ENCODE results near the gene KRTAP5-5. TPM values are rescaled to one million over a fixed set of nuclear protein-coding genes. Genes with fewer than 3 reads are reported as not detected.

The KRTAP5-5 gene
- total and polyA plus RNA-seq, 10 of the 15 experiments (the other 5 are each of a cell fraction or from before 2014, with no cell fraction given), result not detected

DNA sequence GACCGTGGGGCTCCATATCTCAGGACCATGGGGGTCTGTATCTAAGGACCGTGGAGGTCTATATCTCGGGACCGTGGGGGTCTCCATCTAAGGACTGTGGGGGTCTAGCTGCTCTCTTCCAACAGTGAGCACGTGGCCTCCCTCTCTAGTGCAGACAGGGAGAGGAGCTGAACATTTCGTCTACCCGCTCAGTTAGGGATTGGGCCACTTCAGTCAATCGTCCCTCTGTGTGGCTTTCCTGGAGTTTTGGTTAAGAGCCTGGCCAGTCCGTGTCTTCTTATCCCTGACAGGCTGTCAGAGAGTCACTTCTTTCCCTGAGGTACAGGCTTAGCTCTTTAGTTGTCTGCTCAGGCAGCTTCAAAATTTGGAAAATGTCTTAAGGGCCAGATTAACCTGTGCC is 47.6 kb upstream of the KRTAP5-5 start:
- Histone ChIP-seq H3K4me3 (no peak overlapping the region), H3K79me2 (ENCODE audit: control insufficient read depth, insufficient read depth, low read length) (no peaks in the 10 kb centered on the region), H3K4me2 (ENCODE audit: control insufficient read depth, insufficient read depth) (no peak overlapping the region), H3K27me3 (replicated peaks in 1 of 2; ENCODE audit: control insufficient read depth in 2 of 2, insufficient read depth in 2 of 2, low read length in 1 of 2) (no peaks in the 10 kb centered on the region; a peak in 1 of 4 replicates), H3K27ac (ENCODE audit: control insufficient read depth, insufficient read depth) (no peak overlapping the region), H3K36me3 (ENCODE audit: control insufficient read depth in 2 of 2, insufficient read depth in 2 of 2, low read length in 1 of 2) (no peaks in the 10 kb centered on the region), H2AFZ (ENCODE audit: control insufficient read depth, low read depth, low read length) (no peak overlapping the region), H3K9ac (ENCODE audit: control insufficient read depth, insufficient read depth, low read length) (no peak overlapping the region), H4K20me1 (ENCODE audit: control insufficient read depth, insufficient read depth) (no peaks in the 10 kb centered on the region), H3K4me1 (ENCODE audit: control insufficient read depth, insufficient read depth, low read length) (no peaks in the 10 kb centered on the region), H3K9me3 (replicated peaks; ENCODE audit: control insufficient read depth, insufficient read depth, low read length) (peaks cover 4% of the 10 kb centered on the region; the same call in 1 of the 3 replicates)
- DNase-seq (ENCODE audit: low read depth, low spot score), result no peak
- FAIRE-seq, result no peak
- POLR2A ChIA-PET, result no interaction called here
- BruUV-seq (replicated peaks), result no TSS peak
- CTCF ChIA-PET, result interaction anchor here (0.9 kb wide), 1 partner anchor 11 kb away, joined by 3 read pairs; no protein-coding TSS in a partner anchor
- 30% methylated on average over 9 of the region's 9 CpGs for WGBS (ENCODE audit: insufficient coverage, insufficient replicate concordance, low lambda C conversion rate, missing lambda C conversion rate)
- ATAC-seq, result no peak
- intact Hi-C loops (cut with micrococcal nuclease; ENCODE audit: unreplicated experiment), result no loop called here
- RAD21 ChIA-PET (ENCODE audit: unreplicated experiment), result interaction anchor here (1.5 kb wide), 1 partner anchor 35 kb away, joined by 5 read pairs; no protein-coding TSS in a partner anchor
- SMC1A ChIA-PET (ENCODE audit: uncharacterized antibody, unreplicated experiment), result no interaction called here
- in situ Hi-C loops (cut with MboI), result no loop called here
- TF ChIP-seq ZNF217 (IDR thresholded peaks at IDR 0.05), result no peak
- no peak for TF ChIP-seq BMI1 (IDR thresholded peaks at IDR 0.05; ENCODE audit: borderline replicate concordance)
- no peak for TF ChIP-seq RCOR1 (conservative IDR thresholded peaks at IDR 0.05; ENCODE audit: low read depth, low read length)
- no peak for TF ChIP-seq BRCA1 (IDR thresholded peaks at IDR 0.05; ENCODE audit: low read depth, low read length)
- TF ChIP-seq IKZF1 (conservative IDR thresholded peaks at IDR 0.05), result no peak
- TF ChIP-seq NFYA (IDR thresholded peaks at IDR 0.05; ENCODE audit: borderline replicate concordance, low read depth, low read length), result no peak
- TF ChIP-seq, protein P1, sequence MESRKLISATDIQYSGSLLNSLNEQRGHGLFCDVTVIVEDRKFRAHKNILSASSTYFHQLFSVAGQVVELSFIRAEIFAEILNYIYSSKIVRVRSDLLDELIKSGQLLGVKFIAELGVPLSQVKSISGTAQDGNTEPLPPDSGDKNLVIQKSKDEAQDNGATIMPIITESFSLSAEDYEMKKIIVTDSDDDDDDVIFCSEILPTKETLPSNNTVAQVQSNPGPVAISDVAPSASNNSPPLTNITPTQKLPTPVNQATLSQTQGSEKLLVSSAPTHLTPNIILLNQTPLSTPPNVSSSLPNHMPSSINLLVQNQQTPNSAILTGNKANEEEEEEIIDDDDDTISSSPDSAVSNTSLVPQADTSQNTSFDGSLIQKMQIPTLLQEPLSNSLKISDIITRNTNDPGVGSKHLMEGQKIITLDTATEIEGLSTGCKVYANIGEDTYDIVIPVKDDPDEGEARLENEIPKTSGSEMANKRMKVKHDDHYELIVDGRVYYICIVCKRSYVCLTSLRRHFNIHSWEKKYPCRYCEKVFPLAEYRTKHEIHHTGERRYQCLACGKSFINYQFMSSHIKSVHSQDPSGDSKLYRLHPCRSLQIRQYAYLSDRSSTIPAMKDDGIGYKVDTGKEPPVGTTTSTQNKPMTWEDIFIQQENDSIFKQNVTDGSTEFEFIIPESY (IDR thresholded peaks at IDR 0.05), result no peak
- TF ChIP-seq NFXL1 (IDR thresholded peaks at IDR 0.05; ENCODE audit: borderline replicate concordance), result no peak
- no peak for TF ChIP-seq MTA2 (IDR thresholded peaks at IDR 0.05; ENCODE audit: low read depth)
- no peak for TF ChIP-seq EGR1 (IDR thresholded peaks at IDR 0.05; ENCODE audit: borderline replicate concordance in 1 of 2, low read depth in 2 of 2, low read length in 2 of 2)
- TF ChIP-seq, protein P2, sequence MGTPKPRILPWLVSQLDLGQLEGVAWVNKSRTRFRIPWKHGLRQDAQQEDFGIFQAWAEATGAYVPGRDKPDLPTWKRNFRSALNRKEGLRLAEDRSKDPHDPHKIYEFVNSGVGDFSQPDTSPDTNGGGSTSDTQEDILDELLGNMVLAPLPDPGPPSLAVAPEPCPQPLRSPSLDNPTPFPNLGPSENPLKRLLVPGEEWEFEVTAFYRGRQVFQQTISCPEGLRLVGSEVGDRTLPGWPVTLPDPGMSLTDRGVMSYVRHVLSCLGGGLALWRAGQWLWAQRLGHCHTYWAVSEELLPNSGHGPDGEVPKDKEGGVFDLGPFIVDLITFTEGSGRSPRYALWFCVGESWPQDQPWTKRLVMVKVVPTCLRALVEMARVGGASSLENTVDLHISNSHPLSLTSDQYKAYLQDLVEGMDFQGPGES (IDR thresholded peaks at IDR 0.05), result no peak
- TF ChIP-seq, protein P3, sequence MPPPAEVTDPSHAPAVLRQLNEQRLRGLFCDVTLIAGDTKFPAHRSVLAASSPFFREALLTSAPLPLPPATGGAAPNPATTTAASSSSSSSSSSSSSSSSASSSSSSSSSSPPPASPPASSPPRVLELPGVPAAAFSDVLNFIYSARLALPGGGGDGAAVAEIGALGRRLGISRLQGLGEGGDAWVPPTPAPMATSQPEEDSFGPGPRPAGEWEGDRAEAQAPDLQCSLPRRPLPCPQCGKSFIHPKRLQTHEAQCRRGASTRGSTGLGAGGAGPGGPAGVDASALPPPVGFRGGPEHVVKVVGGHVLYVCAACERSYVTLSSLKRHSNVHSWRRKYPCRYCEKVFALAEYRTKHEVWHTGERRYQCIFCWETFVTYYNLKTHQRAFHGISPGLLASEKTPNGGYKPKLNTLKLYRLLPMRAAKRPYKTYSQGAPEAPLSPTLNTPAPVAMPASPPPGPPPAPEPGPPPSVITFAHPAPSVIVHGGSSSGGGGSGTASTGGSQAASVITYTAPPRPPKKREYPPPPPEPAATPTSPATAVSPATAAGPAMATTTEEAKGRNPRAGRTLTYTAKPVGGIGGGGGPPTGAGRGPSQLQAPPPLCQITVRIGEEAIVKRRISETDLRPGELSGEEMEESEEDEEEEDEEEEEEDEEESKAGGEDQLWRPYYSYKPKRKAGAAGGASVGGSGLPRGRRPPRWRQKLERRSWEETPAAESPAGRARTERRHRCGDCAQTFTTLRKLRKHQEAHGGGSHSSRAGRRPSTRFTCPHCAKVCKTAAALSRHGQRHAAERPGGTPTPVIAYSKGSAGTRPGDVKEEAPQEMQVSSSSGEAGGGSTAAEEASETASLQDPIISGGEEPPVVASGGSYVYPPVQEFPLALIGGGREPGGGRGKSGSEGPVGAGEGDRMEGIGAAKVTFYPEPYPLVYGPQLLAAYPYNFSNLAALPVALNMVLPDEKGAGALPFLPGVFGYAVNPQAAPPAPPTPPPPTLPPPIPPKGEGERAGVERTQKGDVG (CRISPR knock-in tag; IDR thresholded peaks at IDR 0.05), result no peak
- no peak for TF ChIP-seq RAD51 (IDR thresholded peaks at IDR 0.05)
- TF ChIP-seq KAT2A (conservative IDR thresholded peaks at IDR 0.05; ENCODE audit: control insufficient read depth, low read depth, low read length), result no peak
- TF ChIP-seq, protein P4, sequence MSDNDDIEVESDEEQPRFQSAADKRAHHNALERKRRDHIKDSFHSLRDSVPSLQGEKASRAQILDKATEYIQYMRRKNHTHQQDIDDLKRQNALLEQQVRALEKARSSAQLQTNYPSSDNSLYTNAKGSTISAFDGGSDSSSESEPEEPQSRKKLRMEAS (IDR thresholded peaks at IDR 0.05; ENCODE audit: low read depth, low read length), result no peak
- no peak for TF ChIP-seq FOS (IDR thresholded peaks at IDR 0.05; ENCODE audit: borderline replicate concordance, extremely low read depth, insufficient read length)
- no peak for TF ChIP-seq EZH2 (IDR thresholded peaks at IDR 0.05; ENCODE audit: borderline replicate concordance, control insufficient read depth, low read depth, low read length)
- no peak for TF ChIP-seq STAT3 (IDR thresholded peaks at IDR 0.05; ENCODE audit: low read depth, low read length)
